Neural crest cell (in vitro differentiated cells): ENCODE measurements around the gene ZBTB44. TPM values are rescaled to one million over a fixed set of nuclear protein-coding genes. Genes with fewer than 3 reads are reported as not detected.

Source experiments
- DNase-seq: peaks from one replicate; pipeline ENCODE4 v3.0.0; 2021; ENCODE audit warnings: low read depth, mixed read lengths, low spot score
- H3K27ac Mint-ChIP-seq: one replicate; pipeline ENCODE4 v1.8.0; 2021; ENCODE audit warnings: mild to moderate bottlenecking, mixed read lengths; ENCODE audit not compliant: unreplicated experiment
- H3K27me3 Mint-ChIP-seq: 2 replicates; pipeline ENCODE4 v1.8.0; 2021; ENCODE audit warnings: low read depth, mild to moderate bottlenecking, mixed read lengths
- H3K36me3 Mint-ChIP-seq: 2 replicates; pipeline ENCODE4 v1.8.0; 2021; ENCODE audit warnings: low read depth, mild to moderate bottlenecking, mixed read lengths
- H3K4me1 Mint-ChIP-seq: 2 replicates; pipeline ENCODE4 v1.8.0; 2021; ENCODE audit warnings: mixed read lengths
- H3K4me3 Mint-ChIP-seq: one replicate; pipeline ENCODE4 v1.8.0; 2021; ENCODE audit warnings: mild to moderate bottlenecking, mixed read lengths
- H3K9me3 Mint-ChIP-seq: 2 replicates; pipeline ENCODE4 v1.8.0; 2021; ENCODE audit warnings: mixed read lengths
- total RNA-seq: library from RNA; stranded (reverse); gene quantifications from 2 replicates; pipeline ENCODE4 v1.2.1, GENCODE V29; 2021
- TF ChIP-seq, protein P1 (sequence below): fragments of 200-600 bp; sonication (generic); conservative IDR thresholded peaks from 2 replicates; pipeline ENCODE4 v1.5.0; 2021; ENCODE audit warnings: antibody characterized with exemption, mild to moderate bottlenecking

Gene ZBTB44
- total RNA-seq, 1 donor from 2014 or later, result 28.1 TPM

DNA sequence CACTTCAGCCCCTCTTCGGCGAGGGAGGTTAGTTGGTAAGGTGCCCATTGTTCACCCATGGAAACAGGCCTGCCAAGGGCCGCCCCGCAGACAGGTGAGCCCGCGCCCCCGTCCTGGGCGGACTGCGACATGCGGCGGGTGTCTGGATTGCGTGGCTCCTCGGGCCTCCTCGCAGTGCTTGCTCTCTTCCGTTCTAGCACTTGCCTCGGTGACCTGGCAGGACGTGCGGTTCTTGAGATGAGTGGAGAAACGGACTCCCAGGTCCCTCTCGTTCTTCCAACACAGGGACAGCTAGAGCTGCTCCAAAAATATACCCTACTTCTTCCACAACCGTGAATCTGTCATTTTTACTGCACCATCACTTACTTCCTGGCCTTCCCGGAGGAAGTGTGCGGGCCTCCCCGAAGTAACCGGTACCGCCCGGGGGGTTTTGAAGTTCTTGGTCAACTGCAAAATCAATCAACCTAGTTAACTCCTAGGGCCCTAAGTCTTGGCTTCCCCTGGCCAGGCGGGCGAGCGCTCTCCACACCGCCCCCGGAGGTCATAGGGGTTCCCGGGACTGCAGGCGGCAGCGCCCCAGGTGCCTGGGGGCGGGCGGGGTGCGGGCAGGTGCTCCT, 745 bp upstream of the ZBTB44 start:
- H3K4me3 Mint-ChIP-seq, result peak overlapping the region; percentile 89

DNA sequence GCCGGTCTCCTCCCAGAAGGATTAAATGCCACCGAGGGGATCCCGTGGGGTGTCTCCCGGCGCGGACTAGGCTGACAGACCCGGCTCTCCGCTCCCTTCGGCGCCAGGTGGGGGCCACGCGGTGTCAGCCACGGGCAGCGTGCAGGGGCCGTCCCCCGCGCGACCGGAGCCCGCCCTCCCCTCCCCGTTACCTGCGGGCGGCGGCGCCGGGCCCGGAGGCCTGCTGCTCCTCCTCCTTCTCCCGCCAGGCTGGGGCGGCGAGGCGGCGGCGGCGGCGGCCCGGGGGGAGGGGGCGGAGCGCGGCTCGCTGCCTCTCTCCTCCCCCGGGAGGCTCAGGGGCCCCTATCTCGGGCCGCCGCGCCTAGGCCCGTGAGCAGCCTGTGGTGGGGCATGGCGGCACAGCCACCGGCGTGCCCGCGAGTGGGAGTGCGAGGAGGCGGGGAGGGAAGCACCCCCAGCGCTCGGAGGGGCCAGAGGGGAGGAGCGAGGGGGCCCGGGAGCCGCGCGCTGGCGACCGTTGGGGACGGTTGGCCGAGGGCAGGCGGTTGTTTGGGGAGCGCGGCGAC, 450 bp downstream of the ZBTB44 start:
- H3K27ac Mint-ChIP-seq, result no peak overlapping the region
- H3K36me3 Mint-ChIP-seq, result peaks cover 2% of the 10 kb centered on the region
- TF ChIP-seq, protein P1, sequence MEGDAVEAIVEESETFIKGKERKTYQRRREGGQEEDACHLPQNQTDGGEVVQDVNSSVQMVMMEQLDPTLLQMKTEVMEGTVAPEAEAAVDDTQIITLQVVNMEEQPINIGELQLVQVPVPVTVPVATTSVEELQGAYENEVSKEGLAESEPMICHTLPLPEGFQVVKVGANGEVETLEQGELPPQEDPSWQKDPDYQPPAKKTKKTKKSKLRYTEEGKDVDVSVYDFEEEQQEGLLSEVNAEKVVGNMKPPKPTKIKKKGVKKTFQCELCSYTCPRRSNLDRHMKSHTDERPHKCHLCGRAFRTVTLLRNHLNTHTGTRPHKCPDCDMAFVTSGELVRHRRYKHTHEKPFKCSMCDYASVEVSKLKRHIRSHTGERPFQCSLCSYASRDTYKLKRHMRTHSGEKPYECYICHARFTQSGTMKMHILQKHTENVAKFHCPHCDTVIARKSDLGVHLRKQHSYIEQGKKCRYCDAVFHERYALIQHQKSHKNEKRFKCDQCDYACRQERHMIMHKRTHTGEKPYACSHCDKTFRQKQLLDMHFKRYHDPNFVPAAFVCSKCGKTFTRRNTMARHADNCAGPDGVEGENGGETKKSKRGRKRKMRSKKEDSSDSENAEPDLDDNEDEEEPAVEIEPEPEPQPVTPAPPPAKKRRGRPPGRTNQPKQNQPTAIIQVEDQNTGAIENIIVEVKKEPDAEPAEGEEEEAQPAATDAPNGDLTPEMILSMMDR, result no peak
- H3K4me1 Mint-ChIP-seq, result peaks cover 24% of the 10 kb centered on the region
- peak; percentile 36 for DNase-seq
- peak overlapping the region; percentile 92 for H3K4me3 Mint-ChIP-seq
- peaks cover 3% of the 10 kb centered on the region for H3K27me3 Mint-ChIP-seq
- no peaks in the 10 kb centered on the region for H3K9me3 Mint-ChIP-seq

More for the DNA sequence above, 745 bp upstream of the ZBTB44 start:
- Mint-ChIP-seq H3K36me3 (no peaks in the 10 kb centered on the region), H3K4me1 (peaks cover 24% of the 10 kb centered on the region), H3K27me3 (peaks cover 3% of the 10 kb centered on the region), H3K27ac (no peak overlapping the region), H3K9me3 (peaks cover 2% of the 10 kb centered on the region)
- DNase-seq, result no peak
- TF ChIP-seq, protein P1, result no peak

DNA sequence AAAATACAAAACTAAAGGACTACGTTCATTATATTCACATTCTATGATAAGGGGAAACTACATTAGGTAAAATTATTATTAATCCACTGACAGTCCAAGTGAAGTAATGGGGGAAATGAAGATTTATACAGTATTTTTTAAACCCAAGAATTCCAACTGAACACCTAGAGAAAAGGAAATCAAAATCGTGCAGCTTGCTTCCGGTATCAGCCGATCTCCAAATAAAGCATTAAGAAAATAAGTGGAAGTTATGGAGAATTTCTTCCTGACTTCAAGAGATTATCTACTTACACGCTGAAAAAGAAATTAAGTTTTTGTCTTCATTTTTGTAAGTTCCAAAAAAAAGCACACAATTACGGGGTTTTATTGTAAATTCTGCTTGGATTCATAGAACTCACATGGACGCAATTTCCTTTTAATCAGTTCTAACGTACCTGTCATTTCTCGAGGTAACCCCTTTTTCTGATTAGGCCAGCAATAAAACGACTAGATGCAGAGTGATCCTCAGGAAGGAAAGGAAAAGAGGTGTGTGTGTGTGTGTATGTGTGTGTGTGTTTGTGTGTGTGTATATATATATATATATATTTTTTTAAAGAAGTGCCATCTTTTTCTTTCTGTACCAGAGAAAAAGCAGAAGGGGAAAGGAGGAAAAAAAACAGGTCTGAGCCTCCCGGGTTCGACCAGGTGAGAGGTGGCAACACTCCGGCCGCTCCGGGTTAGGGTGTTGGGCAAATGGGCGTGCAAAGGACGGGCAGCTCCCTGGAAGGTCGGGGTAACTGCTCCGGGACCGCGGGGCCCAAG, 1.1 kb downstream of the ZBTB44 start:
- H3K36me3 Mint-ChIP-seq, result peaks cover 8% of the 10 kb centered on the region
- H3K4me1 Mint-ChIP-seq, result peaks cover 24% of the 10 kb centered on the region
- peak overlapping the region; percentile 92 for H3K4me3 Mint-ChIP-seq
- peaks cover 3% of the 10 kb centered on the region for H3K27me3 Mint-ChIP-seq
- H3K9me3 Mint-ChIP-seq, result no peaks in the 10 kb centered on the region
- peak overlapping the region; percentile 55 for H3K27ac Mint-ChIP-seq
- no peak for DNase-seq
- TF ChIP-seq, protein P1, result no peak

DNA sequence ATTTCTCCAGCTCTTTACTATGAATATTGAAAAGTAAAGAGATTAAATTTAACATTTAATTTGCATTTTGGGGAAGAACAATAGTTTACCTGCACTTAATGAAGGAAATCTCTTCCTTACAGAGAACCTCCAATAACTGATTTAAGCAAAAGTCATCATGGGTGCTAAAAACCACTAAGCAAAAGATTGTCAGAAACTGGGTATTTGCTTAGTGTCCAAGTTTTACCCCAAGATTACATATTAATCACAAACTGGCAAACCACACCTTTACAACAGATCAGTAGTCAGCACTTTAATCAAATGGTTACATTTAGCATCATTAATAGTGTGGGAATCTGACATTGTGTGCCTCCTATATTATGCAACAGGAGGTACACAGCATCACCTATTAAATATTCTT, 2.7 kb downstream of the ZBTB44 start:
- H3K4me1 Mint-ChIP-seq, result peaks cover 24% of the 10 kb centered on the region
- peak overlapping the region; percentile 92 for H3K4me3 Mint-ChIP-seq
- TF ChIP-seq, protein P1, result no peak
- peaks cover 3% of the 10 kb centered on the region for H3K9me3 Mint-ChIP-seq
- H3K36me3 Mint-ChIP-seq, result peaks cover 12% of the 10 kb centered on the region
- H3K27me3 Mint-ChIP-seq, result no peaks in the 10 kb centered on the region
- H3K27ac Mint-ChIP-seq, result no peak overlapping the region
- no peak for DNase-seq

DNA sequence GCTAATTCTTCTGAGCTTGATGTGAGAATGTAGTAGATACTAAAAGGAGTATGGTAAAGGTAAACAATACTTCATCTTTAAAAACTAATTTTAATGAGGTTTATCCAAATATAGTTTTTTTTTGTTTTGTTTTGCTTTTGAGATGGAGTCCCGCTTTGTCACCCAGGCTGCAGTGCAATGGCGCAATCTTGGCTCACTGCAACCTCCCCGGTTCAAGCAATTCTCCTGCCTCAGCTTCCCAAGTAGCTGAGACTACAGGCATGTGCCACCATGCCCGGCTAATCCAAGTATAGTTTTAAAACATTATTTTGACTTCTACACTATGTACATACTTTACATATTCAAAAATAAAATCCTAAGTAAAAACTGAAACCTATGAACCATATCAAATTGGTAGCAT, 4.1 kb downstream of the ZBTB44 start:
- DNase-seq, result no peak
- no peaks in the 10 kb centered on the region for H3K27me3 Mint-ChIP-seq
- TF ChIP-seq, protein P1, result no peak
- no peak overlapping the region for H3K27ac Mint-ChIP-seq
- no peak overlapping the region for H3K4me3 Mint-ChIP-seq
- peaks cover 19% of the 10 kb centered on the region for H3K36me3 Mint-ChIP-seq
- peaks cover 9% of the 10 kb centered on the region for H3K9me3 Mint-ChIP-seq
- H3K4me1 Mint-ChIP-seq, result peaks cover 23% of the 10 kb centered on the region
